RCC 7860 (cell line): Measurements from ENCODE around the gene ICE2.

Source experiments
- DNase-seq: peaks from one replicate; pipeline ENCODE4 v3.0.0-alpha.2; 2015; ENCODE audit warnings: low spot score
- FAIRE-seq: peaks from 2 replicates; lab custom pipeline; 2012; peaks lifted over from hg19 to GRCh38; lab: Jason Lieb, UNC

The ICE2 gene

GRCh38 chr15:60478566-60479360, at the start of gene ICE2:
ICE2 (minus strand) TSS chr15:60479142; CDS start chr15:60477977, 1,165 bp downstream.
- peak; percentile 78 for FAIRE-seq
- peak; percentile 89 for DNase-seq

GRCh38 chr15:60528530-60528929, 49.6 kb upstream of the ICE2 start:
- FAIRE-seq: no peak
- no peak for DNase-seq

GRCh38 chr15:60527456-60527855, 48.5 kb upstream of the ICE2 start:
- DNase-seq (no peak), FAIRE-seq (no peak)

GRCh38 chr15:60526127-60526616, 47.2 kb upstream of the ICE2 start:
- FAIRE-seq: no peak
- no peak for DNase-seq

- DNase-seq: no peak
- no peak for FAIRE-seq
Measured at GRCh38 chr15:60525341-60526039, 46.5 kb upstream of the ICE2 start.

GRCh38 chr15:60523056-60523455, 44.1 kb upstream of the ICE2 start:
- FAIRE-seq (no peak), DNase-seq (no peak)

- DNase-seq: peak; percentile 57
- FAIRE-seq: peak; percentile 70
Measured at GRCh38 chr15:60520825-60521368, 42.0 kb upstream of the ICE2 start.

GRCh38 chr15:60520013-60520824, 41.3 kb upstream of the ICE2 start:
- DNase-seq: no peak
- FAIRE-seq: no peak

- DNase-seq: no peak
- no peak for FAIRE-seq
Measured at GRCh38 chr15:60519218-60519617, 40.3 kb upstream of the ICE2 start.

GRCh38 chr15:60518511-60518910, 39.6 kb upstream of the ICE2 start:
- DNase-seq (no peak), FAIRE-seq (no peak)

- DNase-seq: no peak
- FAIRE-seq: no peak
Measured at GRCh38 chr15:60514261-60514881, 35.4 kb upstream of the ICE2 start.

GRCh38 chr15:60513676-60514075, 34.7 kb upstream of the ICE2 start:
- no peak for DNase-seq
- no peak for FAIRE-seq

- no peak for FAIRE-seq
- DNase-seq: no peak
Measured at GRCh38 chr15:60512937-60513336, 34.0 kb upstream of the ICE2 start.

- no peak for FAIRE-seq
Measured at GRCh38 chr15:60511351-60512031, 32.5 kb upstream of the ICE2 start.

GRCh38 chr15:60510006-60510405, 31.1 kb upstream of the ICE2 start:
- FAIRE-seq (no peak), DNase-seq (no peak)

More at GRCh38 chr15:60511351-60512031, 32.5 kb upstream of the ICE2 start:
- no peak for DNase-seq

GRCh38 chr15:60509470-60509869, 30.5 kb upstream of the ICE2 start:
- FAIRE-seq: no peak

GRCh38 chr15:60508442-60508841, 29.5 kb upstream of the ICE2 start:
- FAIRE-seq: no peak
- DNase-seq: no peak

More at GRCh38 chr15:60509470-60509869, 30.5 kb upstream of the ICE2 start:
- DNase-seq: no peak

- FAIRE-seq (peak; percentile 83), DNase-seq (peak; percentile 64)
Measured at GRCh38 chr15:60507596-60508424, 28.9 kb upstream of the ICE2 start.

GRCh38 chr15:60496853-60497252, 17.9 kb upstream of the ICE2 start:
- no peak for DNase-seq
- FAIRE-seq: no peak
